ENCODE measurements around the gene CREB3L1.
"Not testable (repeated sequence)": the region's sequence is repeated elsewhere in the genome, so short reads cannot be mapped to it uniquely, and the experiment has no call there.

CREB3L1 gene

GRCh38 chr11:46293066-46293465 is 15.6 kb downstream of the CREB3L1 start:
- Mint-ChIP-seq H3K9me3 (no peaks in the 10 kb centered on the region), H3K27ac (no peak overlapping the region), H3K27me3 (ENCODE audit: low read depth) (peaks cover 39% of the 10 kb centered on the region), H3K4me3 (no peak overlapping the region), H3K4me1 (ENCODE audit: low read depth) (peaks cover 5% of the 10 kb centered on the region), H3K36me3 (ENCODE audit: low read depth) (no peaks in the 10 kb centered on the region)
- no peak for DNase-seq (ENCODE audit: low spot score)

GRCh38 chr11:46293641-46294103 is 16.2 kb downstream of the CREB3L1 start:
- Mint-ChIP-seq H3K36me3 (ENCODE audit: low read depth) (no peaks in the 10 kb centered on the region), H3K4me1 (ENCODE audit: low read depth) (peaks cover 5% of the 10 kb centered on the region), H3K27me3 (ENCODE audit: low read depth) (peaks cover 43% of the 10 kb centered on the region), H3K9me3 (no peaks in the 10 kb centered on the region), H3K27ac (no peak overlapping the region), H3K4me3 (no peak overlapping the region)
- no peak for DNase-seq (ENCODE audit: low spot score)

GRCh38 chr11:46294365-46295309 is 17.2 kb downstream of the CREB3L1 start:
- peaks cover 43% of the 10 kb centered on the region for H3K27me3 Mint-ChIP-seq (ENCODE audit: low read depth)
- H3K27ac Mint-ChIP-seq: no peak overlapping the region
- DNase-seq (ENCODE audit: low spot score): no peak
- no peaks in the 10 kb centered on the region for H3K9me3 Mint-ChIP-seq
- H3K4me1 Mint-ChIP-seq (ENCODE audit: low read depth): peaks cover 5% of the 10 kb centered on the region
- H3K36me3 Mint-ChIP-seq (ENCODE audit: low read depth): no peaks in the 10 kb centered on the region
- H3K4me3 Mint-ChIP-seq: peak overlapping the region; percentile 64

- H3K4me1 Mint-ChIP-seq (ENCODE audit: low read depth): peaks cover 5% of the 10 kb centered on the region
- peak overlapping the region; percentile 84 for H3K4me3 Mint-ChIP-seq
- peak; percentile 74 for DNase-seq (ENCODE audit: low spot score)
- peaks cover 40% of the 10 kb centered on the region for H3K27me3 Mint-ChIP-seq (ENCODE audit: low read depth)
- no peak overlapping the region for H3K27ac Mint-ChIP-seq
- H3K36me3 Mint-ChIP-seq (ENCODE audit: low read depth): no peaks in the 10 kb centered on the region
- no peaks in the 10 kb centered on the region for H3K9me3 Mint-ChIP-seq
These were observed 18.0 kb downstream of the CREB3L1 start for GRCh38 chr11:46295312-46296058.

GRCh38 chr11:46296059-46296527 is 18.6 kb downstream of the CREB3L1 start:
- Mint-ChIP-seq H3K27me3 (ENCODE audit: low read depth) (peaks cover 40% of the 10 kb centered on the region), H3K4me3 (peak overlapping the region; percentile 84), H3K4me1 (ENCODE audit: low read depth) (peaks cover 5% of the 10 kb centered on the region), H3K9me3 (no peaks in the 10 kb centered on the region), H3K27ac (no peak overlapping the region), H3K36me3 (ENCODE audit: low read depth) (no peaks in the 10 kb centered on the region)
- DNase-seq (ENCODE audit: low spot score): no peak

GRCh38 chr11:46296528-46297448 is 19.3 kb downstream of the CREB3L1 start:
- Mint-ChIP-seq H3K27ac (no peak overlapping the region), H3K4me1 (ENCODE audit: low read depth) (peaks cover 5% of the 10 kb centered on the region), H3K9me3 (no peaks in the 10 kb centered on the region), H3K36me3 (ENCODE audit: low read depth) (no peaks in the 10 kb centered on the region), H3K4me3 (no peak overlapping the region), H3K27me3 (ENCODE audit: low read depth) (peaks cover 40% of the 10 kb centered on the region)
- no peak for DNase-seq (ENCODE audit: low spot score)

GRCh38 chr11:46298699-46299433 is 21.4 kb downstream of the CREB3L1 start:
- no peak overlapping the region for H3K4me3 Mint-ChIP-seq
- H3K27ac Mint-ChIP-seq: no peak overlapping the region
- H3K36me3 Mint-ChIP-seq (ENCODE audit: low read depth): no peaks in the 10 kb centered on the region
- H3K27me3 Mint-ChIP-seq (ENCODE audit: low read depth): peaks cover 32% of the 10 kb centered on the region
- H3K4me1 Mint-ChIP-seq (ENCODE audit: low read depth): peaks cover 5% of the 10 kb centered on the region
- DNase-seq (ENCODE audit: low spot score): no peak
- H3K9me3 Mint-ChIP-seq: no peaks in the 10 kb centered on the region

GRCh38 chr11:46299451-46299961 is 22.0 kb downstream of the CREB3L1 start:
- H3K36me3 Mint-ChIP-seq (ENCODE audit: low read depth): no peaks in the 10 kb centered on the region
- no peak for DNase-seq (ENCODE audit: low spot score)
- peaks cover 5% of the 10 kb centered on the region for H3K4me1 Mint-ChIP-seq (ENCODE audit: low read depth)
- H3K27ac Mint-ChIP-seq: no peak overlapping the region
- H3K4me3 Mint-ChIP-seq: no peak overlapping the region
- no peaks in the 10 kb centered on the region for H3K9me3 Mint-ChIP-seq
- peaks cover 31% of the 10 kb centered on the region for H3K27me3 Mint-ChIP-seq (ENCODE audit: low read depth)

GRCh38 chr11:46300270-46300669 is 22.8 kb downstream of the CREB3L1 start:
- Mint-ChIP-seq H3K4me1 (ENCODE audit: low read depth) (peaks cover 5% of the 10 kb centered on the region), H3K27ac (no peak overlapping the region)
- no peak for DNase-seq (ENCODE audit: low spot score)

GRCh38 chr11:46302866-46303265 is 25.4 kb downstream of the CREB3L1 start:
- Mint-ChIP-seq H3K4me3 (no peak overlapping the region), H3K9me3 (no peaks in the 10 kb centered on the region), H3K36me3 (ENCODE audit: low read depth) (no peaks in the 10 kb centered on the region), H3K27me3 (ENCODE audit: low read depth) (peaks cover 6% of the 10 kb centered on the region), H3K27ac (no peak overlapping the region), H3K4me1 (ENCODE audit: low read depth) (no peaks in the 10 kb centered on the region)
- no peak for DNase-seq (ENCODE audit: low spot score)

More at GRCh38 chr11:46300270-46300669, 22.8 kb downstream of the CREB3L1 start:
- H3K4me3 Mint-ChIP-seq: no peak overlapping the region
- no peaks in the 10 kb centered on the region for H3K9me3 Mint-ChIP-seq
- peaks cover 25% of the 10 kb centered on the region for H3K27me3 Mint-ChIP-seq (ENCODE audit: low read depth)
- no peaks in the 10 kb centered on the region for H3K36me3 Mint-ChIP-seq (ENCODE audit: low read depth)

GRCh38 chr11:46304036-46304435 is 26.6 kb downstream of the CREB3L1 start:
- not testable (repeated sequence) for H3K27ac Mint-ChIP-seq; H3K4me1 Mint-ChIP-seq (ENCODE audit: low read depth); H3K4me3 Mint-ChIP-seq; DNase-seq (ENCODE audit: low spot score); H3K27me3 Mint-ChIP-seq (ENCODE audit: low read depth); H3K9me3 Mint-ChIP-seq; H3K36me3 Mint-ChIP-seq (ENCODE audit: low read depth)

- H3K27ac Mint-ChIP-seq: no peak overlapping the region
- H3K4me3 Mint-ChIP-seq: no peak overlapping the region
- no peak for DNase-seq (ENCODE audit: low spot score)
- no peaks in the 10 kb centered on the region for H3K9me3 Mint-ChIP-seq
- H3K36me3 Mint-ChIP-seq (ENCODE audit: low read depth): no peaks in the 10 kb centered on the region
- H3K27me3 Mint-ChIP-seq (ENCODE audit: low read depth): peaks cover 4% of the 10 kb centered on the region
- peaks cover 9% of the 10 kb centered on the region for H3K4me1 Mint-ChIP-seq (ENCODE audit: low read depth)
These were observed 27.2 kb downstream of the CREB3L1 start for GRCh38 chr11:46304605-46305179.
